Breast epithelium (tissue), 3 donors: Measurements from ENCODE around the gene SNAP47.

Experiments used
- CTCF ChIP-seq, 3 donors: fragments of 450-650 bp; IDR thresholded peaks; one replicate each; pipeline ENCODE4 v1.5.1; 2016 to 2017; ENCODE audit warnings: antibody characterized with exemption in 3 of 3, mild to moderate bottlenecking in 3 of 3, moderate library complexity in 3 of 3
- POLR2A ChIP-seq: fragments of 450-650 bp; IDR thresholded peaks from one replicate; pipeline ENCODE4 v1.6.1; 2016; ENCODE audit warnings: antibody characterized with exemption, mild to moderate bottlenecking, moderate library complexity
- POLR2AphosphoS5 ChIP-seq, 3 donors: sonication (generic); formaldehyde crosslinking; IDR thresholded peaks; one replicate each; pipeline ENCODE4 v1.6.1; 2017; ENCODE audit warnings: antibody characterized with exemption in 3 of 3

DNA sequence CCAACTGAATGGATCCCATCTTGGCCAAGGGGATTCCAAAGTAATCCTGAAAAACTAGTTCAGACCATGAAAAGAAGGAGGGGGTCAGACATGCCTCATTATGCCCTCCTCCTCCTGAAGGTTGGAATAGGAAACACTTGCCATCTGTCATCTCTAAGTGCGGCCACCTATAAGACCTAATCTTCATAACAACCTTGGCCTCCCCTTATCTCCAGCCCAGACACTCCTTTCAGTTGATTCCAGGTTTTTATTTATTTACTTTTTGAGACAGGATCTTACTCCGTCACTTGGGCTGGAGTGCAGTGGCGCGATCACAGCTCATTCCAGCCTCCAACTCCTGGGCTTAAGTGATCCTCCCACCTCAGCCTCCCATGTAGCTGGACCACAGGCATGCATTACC lies 19.7 kb downstream of the SNAP47 start:
- TF ChIP-seq CTCF (IDR thresholded peaks at IDR 0.05), result no peak
- no peak for TF ChIP-seq POLR2A
- TF ChIP-seq POLR2AphosphoS5 (IDR thresholded peaks at IDR 0.05), result no peak
